GM12872 (cell line): ENCODE data around the gene MAML3.

Source experiments
- TF ChIP-seq, protein P1 (sequence below): IDR thresholded peaks from 3 replicates; pipeline ENCODE4 v1.5.1; 2011; ENCODE audit warnings: low read depth, mild to moderate bottlenecking, low read length, moderate library complexity; ENCODE audit not compliant: insufficient read depth

MAML3 gene

GRCh38 chr4:140059159-140059558 is 94.8 kb downstream of the MAML3 start:
- TF ChIP-seq, protein P1, sequence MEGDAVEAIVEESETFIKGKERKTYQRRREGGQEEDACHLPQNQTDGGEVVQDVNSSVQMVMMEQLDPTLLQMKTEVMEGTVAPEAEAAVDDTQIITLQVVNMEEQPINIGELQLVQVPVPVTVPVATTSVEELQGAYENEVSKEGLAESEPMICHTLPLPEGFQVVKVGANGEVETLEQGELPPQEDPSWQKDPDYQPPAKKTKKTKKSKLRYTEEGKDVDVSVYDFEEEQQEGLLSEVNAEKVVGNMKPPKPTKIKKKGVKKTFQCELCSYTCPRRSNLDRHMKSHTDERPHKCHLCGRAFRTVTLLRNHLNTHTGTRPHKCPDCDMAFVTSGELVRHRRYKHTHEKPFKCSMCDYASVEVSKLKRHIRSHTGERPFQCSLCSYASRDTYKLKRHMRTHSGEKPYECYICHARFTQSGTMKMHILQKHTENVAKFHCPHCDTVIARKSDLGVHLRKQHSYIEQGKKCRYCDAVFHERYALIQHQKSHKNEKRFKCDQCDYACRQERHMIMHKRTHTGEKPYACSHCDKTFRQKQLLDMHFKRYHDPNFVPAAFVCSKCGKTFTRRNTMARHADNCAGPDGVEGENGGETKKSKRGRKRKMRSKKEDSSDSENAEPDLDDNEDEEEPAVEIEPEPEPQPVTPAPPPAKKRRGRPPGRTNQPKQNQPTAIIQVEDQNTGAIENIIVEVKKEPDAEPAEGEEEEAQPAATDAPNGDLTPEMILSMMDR = no peak

GRCh38 chr4:140057701-140058100 is 96.3 kb downstream of the MAML3 start:
- TF ChIP-seq, protein P1 = no peak

GRCh38 chr4:140056015-140056414 is 98.0 kb downstream of the MAML3 start:
- TF ChIP-seq, protein P1 = no peak

GRCh38 chr4:140054861-140055260 is 99.1 kb downstream of the MAML3 start:
- TF ChIP-seq, protein P1 = no peak

- TF ChIP-seq, protein P1 = no peak
Measured at GRCh38 chr4:140053185-140053584, 100.8 kb downstream of the MAML3 start.

DNA sequence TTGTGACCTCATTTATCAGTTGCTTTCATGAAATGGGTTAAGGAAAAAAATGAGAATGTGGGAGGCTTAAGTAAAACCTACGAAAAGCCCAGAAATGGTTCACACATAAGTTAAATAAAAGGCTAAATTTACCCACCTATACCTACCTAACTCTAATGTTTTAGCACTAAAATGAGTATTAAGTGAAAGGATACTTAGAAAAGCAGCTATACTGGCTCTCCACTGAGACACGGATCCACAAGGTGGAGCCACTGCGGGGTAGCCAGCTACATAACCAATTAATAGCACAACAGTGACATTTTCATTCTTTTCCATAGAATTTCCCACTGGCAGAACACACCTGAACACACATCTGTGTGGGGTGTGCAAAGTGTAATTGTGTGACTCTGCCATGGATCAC is 101.9 kb downstream of the MAML3 start:
- TF ChIP-seq, protein P1 = peak; percentile 56; the same call in 2 of the 3 replicates

- TF ChIP-seq, protein P1 = peak; percentile 52
Measured at GRCh38 chr4:140049849-140050637, 103.9 kb downstream of the MAML3 start.
